Loucy (cell line): ENCODE data around the gene CR2.

ENCODE experiments used
- H2AFZ ChIP-seq: fragments of 200-600 bp; sonication (generic); 2 replicates; pipeline ENCODE4 v1.6.0; 2016; ENCODE audit warnings: antibody characterized with exemption, mild to moderate bottlenecking, low read length, moderate library complexity
- H3F3A ChIP-seq: fragments of 200-600 bp; 2 replicates; pipeline ENCODE4 v1.6.0; 2016; ENCODE audit warnings: antibody characterized with exemption, low read depth, mild to moderate bottlenecking
- H3K27me3 ChIP-seq: fragments of 200-600 bp; sonication (generic); 2 replicates; pipeline ENCODE4 v1.6.1; 2014; ENCODE audit warnings: low read length, mild to moderate bottlenecking; ENCODE audit not compliant: insufficient read depth, poor library complexity, severe bottlenecking
- H3K36me3 ChIP-seq: fragments of 200-600 bp; sonication (generic); 2 replicates; pipeline ENCODE4 v1.6.1; 2016; ENCODE audit warnings: low read length; ENCODE audit not compliant: insufficient read depth
- H3K4me1 ChIP-seq: fragments of 200-600 bp; sonication (generic); 2 replicates; pipeline ENCODE4 v1.5.1; 2014; ENCODE audit warnings: low read length, mild to moderate bottlenecking; ENCODE audit not compliant: insufficient read depth, poor library complexity, severe bottlenecking
- H3K4me2 ChIP-seq: fragments of 200-600 bp; sonication (generic); 2 replicates; pipeline ENCODE4 v1.6.0; 2014; ENCODE audit warnings: antibody characterized with exemption, low read length, low read depth, mild to moderate bottlenecking; ENCODE audit not compliant: poor library complexity, severe bottlenecking
- H3K4me3 ChIP-seq: fragments of 200-600 bp; sonication (generic); 2 replicates; pipeline ENCODE4 v1.5.1; 2014; ENCODE audit warnings: low read length, mild to moderate bottlenecking, mixed read lengths; ENCODE audit not compliant: poor library complexity, severe bottlenecking
- H3K79me2 ChIP-seq: fragments of 200-600 bp; sonication (generic); 2 replicates; pipeline ENCODE4 v1.6.1; 2014; ENCODE audit warnings: low read length; ENCODE audit not compliant: insufficient read depth
- H3K9ac ChIP-seq: fragments of 200-600 bp; sonication (generic); 2 replicates; pipeline ENCODE4 v1.6.0; 2014; ENCODE audit warnings: mild to moderate bottlenecking, low read depth, low read length, moderate library complexity; ENCODE audit not compliant: poor library complexity, severe bottlenecking
- H3K9me2 ChIP-seq: fragments of 200-600 bp; sonication (generic); replicated peaks from 2 replicates; pipeline ENCODE4 v1.6.1; 2016; ENCODE audit warnings: low read depth, low read length, mixed read lengths
- H3K9me3 ChIP-seq: fragments of 200-600 bp; sonication (generic); 2 replicates; pipeline ENCODE4 v1.6.1; 2014; ENCODE audit warnings: mild to moderate bottlenecking, antibody characterized with exemption, low read length, low read depth; ENCODE audit not compliant: insufficient read depth
- H4K20me1 ChIP-seq: fragments of 200-600 bp; sonication (generic); 2 replicates; pipeline ENCODE4 v1.6.0; 2014; ENCODE audit warnings: antibody characterized with exemption, low read length, mild to moderate bottlenecking; ENCODE audit not compliant: insufficient read depth, poor library complexity, severe bottlenecking
- CTCF ChIP-seq: fragments of 200-600 bp; sonication (generic); conservative IDR thresholded peaks from 2 replicates; pipeline ENCODE4 v1.5.1; 2014; ENCODE audit warnings: mild to moderate bottlenecking, antibody characterized with exemption, low read length
- EZH2phosphoT487 ChIP-seq: fragments of 200-600 bp; IDR thresholded peaks from 2 replicates; pipeline ENCODE4 v1.6.1; 2018; ENCODE audit warnings: antibody characterized with exemption, mild to moderate bottlenecking, moderate library complexity, borderline replicate concordance

The CR2 gene

GRCh38 chr1:207454046-207454964 is at the start of gene CR2:
Gene CR2, plus strand, starts transcription at chr1:207454328. Its CDS starts 91 bp downstream, at chr1:207454419.
- Histone ChIP-seq H3K27me3 (peaks cover 39% of the 10 kb centered on the region), H3F3A (no peaks in the 10 kb centered on the region), H3K79me2 (no peaks in the 10 kb centered on the region), H3K9me3 (no peaks in the 10 kb centered on the region), H3K4me2 (peak within 1 kb of the TSS; percentile 59), H3K4me1 (no peaks in the 10 kb centered on the region), H3K36me3 (no peaks in the 10 kb centered on the region), H3K9me2 (no peaks in the 10 kb centered on the region), H4K20me1 (no peaks in the 10 kb centered on the region), H3K9ac (no peak within 1 kb of the TSS), H3K4me3 (peak within 1 kb of the TSS; percentile 37), H2AFZ (peak within 1 kb of the TSS; percentile 29; the same call in 1 of the 2 replicates)
- TF ChIP-seq EZH2phosphoT487: no peak

GRCh38 chr1:207404849-207405525 is 49.1 kb upstream of the CR2 start:
- no peaks in the 10 kb centered on the region for H3K79me2 ChIP-seq
- H4K20me1 ChIP-seq: no peaks in the 10 kb centered on the region
- no peaks in the 10 kb centered on the region for H3K9me3 ChIP-seq
- H2AFZ ChIP-seq: no peak overlapping the region
- no peaks in the 10 kb centered on the region for H3K9me2 ChIP-seq
- H3K4me1 ChIP-seq: no peaks in the 10 kb centered on the region
- TF ChIP-seq CTCF: peak; percentile 88
- no peak for TF ChIP-seq EZH2phosphoT487
- no peak overlapping the region for H3K4me3 ChIP-seq
- H3K9ac ChIP-seq: no peak overlapping the region
- H3K4me2 ChIP-seq: no peak overlapping the region
- no peaks in the 10 kb centered on the region for H3F3A ChIP-seq
- no peaks in the 10 kb centered on the region for H3K36me3 ChIP-seq
- no peaks in the 10 kb centered on the region for H3K27me3 ChIP-seq

GRCh38 chr1:207405814-207406213 is 48.3 kb upstream of the CR2 start:
- Histone ChIP-seq H3K36me3 (no peaks in the 10 kb centered on the region), H3K9me3 (no peaks in the 10 kb centered on the region), H2AFZ (no peak overlapping the region), H3K4me1 (no peaks in the 10 kb centered on the region), H3K79me2 (no peaks in the 10 kb centered on the region), H3F3A (no peaks in the 10 kb centered on the region), H3K27me3 (no peaks in the 10 kb centered on the region), H3K4me2 (no peak overlapping the region), H3K4me3 (no peak overlapping the region), H4K20me1 (no peaks in the 10 kb centered on the region), H3K9ac (no peak overlapping the region), H3K9me2 (no peaks in the 10 kb centered on the region)
- TF ChIP-seq EZH2phosphoT487: no peak
- 0 out of 2 replicates have a peak, but pooled peaks have one; percentile 10 for TF ChIP-seq CTCF
